ENCODE measurements around the gene LSM12.
A peak's percentile ranks its signal among the peaks of the same experiment; 100 is the strongest.

The LSM12 gene

GRCh38 chr17:44111777-44112176 is 45.3 kb upstream of the LSM12 start:
- no peak for TF ChIP-seq CTCF (IDR thresholded peaks at IDR 0.05; ENCODE audit: low read depth, low read length, missing control alignments)
- H3K4me3 ChIP-seq (ENCODE audit: low read depth, low read length), result peak overlapping the region; percentile 54
- no peak for DNase-seq (ENCODE audit: low read depth)

GRCh38 chr17:44110823-44111633 is 44.6 kb upstream of the LSM12 start:
- H3K4me3 ChIP-seq (ENCODE audit: low read depth, low read length), result peak overlapping the region; percentile 54
- no peak for TF ChIP-seq CTCF (IDR thresholded peaks at IDR 0.05; ENCODE audit: low read depth, low read length, missing control alignments)
- peak; percentile 41 for DNase-seq (ENCODE audit: low read depth)

GRCh38 chr17:44110011-44110686 is 43.7 kb upstream of the LSM12 start:
- peak overlapping the region; percentile 54 for H3K4me3 ChIP-seq (ENCODE audit: low read depth, low read length)
- no peak for DNase-seq (ENCODE audit: low read depth)
- TF ChIP-seq CTCF (IDR thresholded peaks at IDR 0.05; ENCODE audit: low read depth, low read length, missing control alignments), result no peak

GRCh38 chr17:44109312-44109630 is 42.8 kb upstream of the LSM12 start:
- no peak for TF ChIP-seq CTCF (IDR thresholded peaks at IDR 0.05; ENCODE audit: low read depth, low read length, missing control alignments)

GRCh38 chr17:44108440-44109311 is 42.2 kb upstream of the LSM12 start:
- no peak for TF ChIP-seq CTCF (IDR thresholded peaks at IDR 0.05; ENCODE audit: low read depth, low read length, missing control alignments)
- DNase-seq (ENCODE audit: low read depth), result no peak
- no peak overlapping the region for H3K4me3 ChIP-seq (ENCODE audit: low read depth, low read length)

More at GRCh38 chr17:44109312-44109630, 42.8 kb upstream of the LSM12 start:
- no peak for DNase-seq (ENCODE audit: low read depth)
- no peak overlapping the region for H3K4me3 ChIP-seq (ENCODE audit: low read depth, low read length)

GRCh38 chr17:44106801-44107200 is 40.3 kb upstream of the LSM12 start:
- TF ChIP-seq CTCF (IDR thresholded peaks at IDR 0.05; ENCODE audit: low read depth, low read length, missing control alignments), result no peak
- no peak overlapping the region for H3K4me3 ChIP-seq (ENCODE audit: low read depth, low read length)

More at GRCh38 chr17:44106801-44107200, 40.3 kb upstream of the LSM12 start:
- DNase-seq (ENCODE audit: low read depth), result no peak

Data from GM12864 (cell line).